WERI-Rb-1 (cell line): ENCODE data around the gene ARHGEF4.

ENCODE experiments used
- DNase-seq: peaks from one replicate; pipeline ENCODE4 v3.0.0-alpha.2; 2020
- H3K27ac ChIP-seq: fragments of 250-450 bp; sonication (Bioruptor Pico); 2 replicates; pipeline ENCODE4 v1.5.1; 2020; ENCODE audit warnings: mild to moderate bottlenecking, moderate library complexity
- H3K27me3 ChIP-seq: fragments of 250-450 bp; sonication (Bioruptor Pico); 2 replicates; pipeline ENCODE4 v1.5.1; 2021; ENCODE audit warnings: mild to moderate bottlenecking, low read depth, moderate library complexity; ENCODE audit not compliant: insufficient read depth, severe bottlenecking
- H3K36me3 ChIP-seq: fragments of 250-450 bp; sonication (Bioruptor Pico); 2 replicates; pipeline ENCODE4 v1.5.1; 2020; ENCODE audit warnings: mild to moderate bottlenecking, moderate library complexity
- H3K4me3 ChIP-seq: 2 replicates; pipeline ENCODE4 v1.5.1; 2011; ENCODE audit warnings: low read depth, mild to moderate bottlenecking, control low read depth, low read length
- H3K9me3 ChIP-seq: fragments of 250-450 bp; sonication (Bioruptor Pico); 2 replicates; pipeline ENCODE4 v1.5.1; 2021; ENCODE audit warnings: mild to moderate bottlenecking, moderate library complexity; ENCODE audit not compliant: severe bottlenecking
- CTCF ChIP-seq: IDR thresholded peaks from 2 replicates; pipeline ENCODE4 v1.5.1; 2011; ENCODE audit warnings: low read depth, mild to moderate bottlenecking, control low read depth, inconsistent platforms, low read length

Gene ARHGEF4

GRCh38 chr2:130874512-130874911 is 37.8 kb downstream of the ARHGEF4 start:
- H3K27me3 ChIP-seq: no peaks in the 10 kb centered on the region
- no peak overlapping the region for H3K4me3 ChIP-seq
- no peaks in the 10 kb centered on the region for H3K9me3 ChIP-seq
- H3K36me3 ChIP-seq: no peaks in the 10 kb centered on the region
- no peak overlapping the region for H3K27ac ChIP-seq
- no peak for TF ChIP-seq CTCF
- DNase-seq: no peak

- H3K9me3 ChIP-seq: no peaks in the 10 kb centered on the region
- no peak overlapping the region for H3K27ac ChIP-seq
- DNase-seq: no peak
- no peaks in the 10 kb centered on the region for H3K27me3 ChIP-seq
- no peak overlapping the region for H3K4me3 ChIP-seq
- no peaks in the 10 kb centered on the region for H3K36me3 ChIP-seq
- no peak for TF ChIP-seq CTCF
Measured at GRCh38 chr2:130875935-130876334, 39.2 kb downstream of the ARHGEF4 start.

- Histone ChIP-seq H3K27me3 (no peaks in the 10 kb centered on the region), H3K9me3 (no peaks in the 10 kb centered on the region), H3K4me3 (no peak overlapping the region), H3K27ac (no peak overlapping the region), H3K36me3 (no peaks in the 10 kb centered on the region)
- no peak for DNase-seq
- no peak for TF ChIP-seq CTCF
Measured at GRCh38 chr2:130877258-130877657, 40.5 kb downstream of the ARHGEF4 start.

- no peak for DNase-seq
- Histone ChIP-seq H3K36me3 (no peaks in the 10 kb centered on the region), H3K9me3 (no peaks in the 10 kb centered on the region), H3K4me3 (no peak overlapping the region), H3K27me3 (no peaks in the 10 kb centered on the region), H3K27ac (no peak overlapping the region)
- TF ChIP-seq CTCF: no peak
Measured at GRCh38 chr2:130878316-130878715, 41.6 kb downstream of the ARHGEF4 start.

GRCh38 chr2:130878933-130879332 is 42.2 kb downstream of the ARHGEF4 start:
- Histone ChIP-seq H3K27ac (no peak overlapping the region), H3K27me3 (no peaks in the 10 kb centered on the region), H3K9me3 (no peaks in the 10 kb centered on the region), H3K4me3 (no peak overlapping the region), H3K36me3 (no peaks in the 10 kb centered on the region)
- no peak for DNase-seq
- no peak for TF ChIP-seq CTCF

- Histone ChIP-seq H3K27me3 (no peaks in the 10 kb centered on the region), H3K27ac (no peak overlapping the region)
- no peak for TF ChIP-seq CTCF
Measured at GRCh38 chr2:130882111-130882690, 45.5 kb downstream of the ARHGEF4 start.

More at GRCh38 chr2:130882111-130882690, 45.5 kb downstream of the ARHGEF4 start:
- DNase-seq: no peak
- Histone ChIP-seq H3K4me3 (no peak overlapping the region), H3K36me3 (no peaks in the 10 kb centered on the region), H3K9me3 (no peaks in the 10 kb centered on the region)
